Neural cell (in vitro differentiated cells): Measurements from ENCODE around the gene SEMA6A.

Experiments
- EZH2 ChIP-seq: fragments of 200-600, 300-800 bp; shearing (Covaris generic), sonication (generic); IDR thresholded peaks from 2 replicates; pipeline ENCODE4 v1.6.1; 2014; ENCODE audit warnings: antibody characterized with exemption, low read length, borderline replicate concordance, mild to moderate bottlenecking; ENCODE audit not compliant: insufficient read depth, poor library complexity, severe bottlenecking
- MXI1 ChIP-seq: fragments of 450-650 bp; conservative IDR thresholded peaks from 2 replicates; pipeline ENCODE4 v1.6.1; 2014; ENCODE audit warnings: antibody characterized with exemption, mild to moderate bottlenecking; ENCODE audit not compliant: poor library complexity, severe bottlenecking
- SMC3 ChIP-seq: fragments of 450-650 bp; conservative IDR thresholded peaks from 2 replicates; pipeline ENCODE4 v1.6.1; 2014; ENCODE audit warnings: antibody characterized with exemption, mild to moderate bottlenecking, moderate library complexity; ENCODE audit not compliant: poor library complexity
- TF ChIP-seq, protein P1 (sequence below): fragments of 450-650 bp; IDR thresholded peaks from 2 replicates; pipeline ENCODE4 v1.5.1; 2014; ENCODE audit warnings: antibody characterized with exemption, mild to moderate bottlenecking, moderate library complexity; ENCODE audit not compliant: poor library complexity, severe bottlenecking
- TF ChIP-seq, protein P2 (sequence below): IDR thresholded peaks from 2 replicates; pipeline ENCODE4 v1.6.1; 2012; ENCODE audit warnings: borderline replicate concordance

DNA sequence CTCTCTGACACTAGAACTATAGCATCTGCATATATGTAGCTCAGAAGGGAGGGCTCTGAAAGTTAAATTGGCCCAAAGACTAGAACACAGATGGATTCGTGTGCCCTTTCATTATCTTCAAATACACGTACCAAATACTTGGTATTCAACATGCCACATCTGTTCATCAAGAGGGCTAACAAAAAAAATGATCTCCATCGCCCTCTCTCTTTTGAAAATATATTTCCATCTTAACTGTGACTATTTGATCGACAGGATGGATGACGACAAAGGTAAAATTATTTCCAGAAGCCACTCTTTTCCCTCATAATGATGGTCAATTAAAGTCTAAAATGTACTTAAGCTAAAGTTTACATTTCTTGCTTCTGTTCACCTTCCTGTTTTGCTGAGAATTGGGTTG, 77.0 kb downstream of the SEMA6A start:
- TF ChIP-seq, protein P1, sequence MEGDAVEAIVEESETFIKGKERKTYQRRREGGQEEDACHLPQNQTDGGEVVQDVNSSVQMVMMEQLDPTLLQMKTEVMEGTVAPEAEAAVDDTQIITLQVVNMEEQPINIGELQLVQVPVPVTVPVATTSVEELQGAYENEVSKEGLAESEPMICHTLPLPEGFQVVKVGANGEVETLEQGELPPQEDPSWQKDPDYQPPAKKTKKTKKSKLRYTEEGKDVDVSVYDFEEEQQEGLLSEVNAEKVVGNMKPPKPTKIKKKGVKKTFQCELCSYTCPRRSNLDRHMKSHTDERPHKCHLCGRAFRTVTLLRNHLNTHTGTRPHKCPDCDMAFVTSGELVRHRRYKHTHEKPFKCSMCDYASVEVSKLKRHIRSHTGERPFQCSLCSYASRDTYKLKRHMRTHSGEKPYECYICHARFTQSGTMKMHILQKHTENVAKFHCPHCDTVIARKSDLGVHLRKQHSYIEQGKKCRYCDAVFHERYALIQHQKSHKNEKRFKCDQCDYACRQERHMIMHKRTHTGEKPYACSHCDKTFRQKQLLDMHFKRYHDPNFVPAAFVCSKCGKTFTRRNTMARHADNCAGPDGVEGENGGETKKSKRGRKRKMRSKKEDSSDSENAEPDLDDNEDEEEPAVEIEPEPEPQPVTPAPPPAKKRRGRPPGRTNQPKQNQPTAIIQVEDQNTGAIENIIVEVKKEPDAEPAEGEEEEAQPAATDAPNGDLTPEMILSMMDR: peak; percentile 34
- TF ChIP-seq EZH2 (no peak), SMC3 (no peak), MXI1 (no peak)
- TF ChIP-seq, protein P2, sequence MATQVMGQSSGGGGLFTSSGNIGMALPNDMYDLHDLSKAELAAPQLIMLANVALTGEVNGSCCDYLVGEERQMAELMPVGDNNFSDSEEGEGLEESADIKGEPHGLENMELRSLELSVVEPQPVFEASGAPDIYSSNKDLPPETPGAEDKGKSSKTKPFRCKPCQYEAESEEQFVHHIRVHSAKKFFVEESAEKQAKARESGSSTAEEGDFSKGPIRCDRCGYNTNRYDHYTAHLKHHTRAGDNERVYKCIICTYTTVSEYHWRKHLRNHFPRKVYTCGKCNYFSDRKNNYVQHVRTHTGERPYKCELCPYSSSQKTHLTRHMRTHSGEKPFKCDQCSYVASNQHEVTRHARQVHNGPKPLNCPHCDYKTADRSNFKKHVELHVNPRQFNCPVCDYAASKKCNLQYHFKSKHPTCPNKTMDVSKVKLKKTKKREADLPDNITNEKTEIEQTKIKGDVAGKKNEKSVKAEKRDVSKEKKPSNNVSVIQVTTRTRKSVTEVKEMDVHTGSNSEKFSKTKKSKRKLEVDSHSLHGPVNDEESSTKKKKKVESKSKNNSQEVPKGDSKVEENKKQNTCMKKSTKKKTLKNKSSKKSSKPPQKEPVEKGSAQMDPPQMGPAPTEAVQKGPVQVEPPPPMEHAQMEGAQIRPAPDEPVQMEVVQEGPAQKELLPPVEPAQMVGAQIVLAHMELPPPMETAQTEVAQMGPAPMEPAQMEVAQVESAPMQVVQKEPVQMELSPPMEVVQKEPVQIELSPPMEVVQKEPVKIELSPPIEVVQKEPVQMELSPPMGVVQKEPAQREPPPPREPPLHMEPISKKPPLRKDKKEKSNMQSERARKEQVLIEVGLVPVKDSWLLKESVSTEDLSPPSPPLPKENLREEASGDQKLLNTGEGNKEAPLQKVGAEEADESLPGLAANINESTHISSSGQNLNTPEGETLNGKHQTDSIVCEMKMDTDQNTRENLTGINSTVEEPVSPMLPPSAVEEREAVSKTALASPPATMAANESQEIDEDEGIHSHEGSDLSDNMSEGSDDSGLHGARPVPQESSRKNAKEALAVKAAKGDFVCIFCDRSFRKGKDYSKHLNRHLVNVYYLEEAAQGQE: no peak
